Endodermal cell (in vitro differentiated cells): Measurements from ENCODE around the gene JAML. TPM values are rescaled to one million over a fixed set of nuclear protein-coding genes. Genes with fewer than 3 reads are reported as not detected.

Source experiments
- DNase-seq: peaks from one replicate; pipeline ENCODE4 v3.0.0-alpha.2; 2017
- H3K27ac ChIP-seq: 2 replicates; pipeline ENCODE4 v1.5.1; 2013; ENCODE audit warnings: mild to moderate bottlenecking, low read depth, low read length, moderate library complexity
- H3K27me3 ChIP-seq: 2 replicates; pipeline ENCODE4 v1.6.1; 2013; ENCODE audit warnings: mild to moderate bottlenecking, low read length, moderate library complexity; ENCODE audit not compliant: insufficient read depth, control insufficient read depth, poor library complexity, severe bottlenecking
- H3K36me3 ChIP-seq: 2 replicates; pipeline ENCODE4 v1.7.0; 2013; ENCODE audit warnings: mild to moderate bottlenecking, low read length, moderate library complexity; ENCODE audit not compliant: control insufficient read depth, insufficient read depth
- H3K4me1 ChIP-seq: one replicate; pipeline ENCODE4 v1.7.0; 2013; ENCODE audit warnings: low read length; ENCODE audit not compliant: control insufficient read depth, insufficient read depth
- H3K4me3 ChIP-seq: 2 replicates; pipeline ENCODE4 v1.5.1; 2013; ENCODE audit warnings: mild to moderate bottlenecking, low read length, moderate library complexity
- H3K9ac ChIP-seq: 2 replicates; pipeline ENCODE4 v1.6.1; 2013; ENCODE audit warnings: mild to moderate bottlenecking, low read length, moderate library complexity; ENCODE audit not compliant: poor library complexity, severe bottlenecking; ENCODE audit errors: extremely low read depth
- H3K9me3 ChIP-seq: 2 replicates; pipeline ENCODE4 v1.6.1; 2013; ENCODE audit warnings: mild to moderate bottlenecking, low read length, moderate library complexity; ENCODE audit not compliant: control insufficient read depth
- H3K27ac Mint-ChIP-seq: 2 replicates; pipeline ENCODE4 v1.8.0; 2020; ENCODE audit warnings: mixed read lengths
- H3K27me3 Mint-ChIP-seq: 2 replicates; pipeline ENCODE4 v1.8.0; 2021; ENCODE audit warnings: mild to moderate bottlenecking, mixed read lengths; ENCODE audit not compliant: insufficient read depth
- H3K36me3 Mint-ChIP-seq: 2 replicates; pipeline ENCODE4 v1.8.0; 2020; ENCODE audit warnings: low read depth, mixed read lengths
- H3K4me1 Mint-ChIP-seq: 2 replicates; pipeline ENCODE4 v1.8.0; 2020; ENCODE audit warnings: mixed read lengths
- H3K4me3 Mint-ChIP-seq: 2 replicates; pipeline ENCODE4 v1.8.0; 2020; ENCODE audit warnings: mild to moderate bottlenecking, moderate library complexity, mixed read lengths
- H3K9me3 Mint-ChIP-seq: 2 replicates; pipeline ENCODE4 v1.8.0; 2020; ENCODE audit warnings: mild to moderate bottlenecking, mixed read lengths
- CTCF ChIP-seq: fragments of 200-600 bp; sonication (generic); conservative IDR thresholded peaks from 2 replicates; pipeline ENCODE4 v1.5.0; 2021; ENCODE audit warnings: antibody characterized with exemption, mild to moderate bottlenecking
- whole genome bisulfite sequencing, 2 experiments: methylation state at CpG; one replicate each; pipeline versions ENCODE4 v1.1.5 to v1.1.7; 2013; ENCODE audit warnings: missing lambda C conversion rate in 2 of 2, mixed read lengths in 1 of 2; ENCODE audit not compliant: insufficient coverage in 1 of 2, insufficient read length in 1 of 2; 5-methylcytosine and 5-hydroxymethylcytosine counted together
- total RNA-seq, 2 donors: library from RNA; stranded (reverse); fragmentation: NEBNext Ultra II Directional in 1 of 2; extraction: Animal tissue kit (Norgen Biotek cat#: 25700) in 1 of 2; gene quantifications; 2 replicates in 1 of 2; 3 replicates in 1 of 2; pipeline ENCODE4 v1.2.1, GENCODE V29; 2021

The JAML gene
- total RNA-seq, 2 donors from 2014 or later: 0.40 to 0.55 TPM

- WGBS, 2 experiments: 91% methylated on average over 4 of the region's 5 CpGs; no CpG with 5 or more reads in 1 of the 2 experiments
- peaks cover 4% of the 10 kb centered on the region for H3K27me3 Mint-ChIP-seq
Observed at GRCh38 chr11:118200497-118200896, 24.3 kb downstream of the JAML start.

DNA sequence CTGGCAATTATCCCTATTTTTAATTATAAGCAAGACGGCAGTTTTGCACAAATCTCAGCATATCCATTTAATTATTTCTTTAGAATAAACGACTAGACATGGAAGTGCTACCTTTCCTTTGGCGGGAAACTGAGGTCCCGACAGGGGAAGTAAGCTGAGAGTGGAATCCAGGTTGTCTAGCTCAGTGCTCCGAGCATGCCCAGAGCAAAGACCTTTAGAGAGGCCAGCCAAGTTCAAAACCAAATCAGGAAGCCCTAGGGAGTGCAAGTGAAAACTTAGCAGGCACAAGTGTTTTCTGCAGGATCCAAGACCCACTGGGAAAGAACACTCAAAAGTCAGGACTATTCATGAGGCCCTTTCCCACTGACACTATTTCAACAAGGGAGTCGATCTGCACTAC, 25.7 kb downstream of the JAML start:
- Histone ChIP-seq H3K27me3 (peaks cover 22% of the 10 kb centered on the region), H3K9ac (no peak overlapping the region), H3K27ac (no peak overlapping the region), H3K36me3 (no peaks in the 10 kb centered on the region), H3K4me3 (no peak overlapping the region), H3K4me1 (peaks cover 27% of the 10 kb centered on the region), H3K9me3 (no peaks in the 10 kb centered on the region)
- Mint-ChIP-seq H3K36me3 (no peaks in the 10 kb centered on the region), H3K4me3 (no peak overlapping the region), H3K27ac (no peak overlapping the region), H3K27me3 (no peaks in the 10 kb centered on the region), H3K4me1 (peaks cover 40% of the 10 kb centered on the region), H3K9me3 (no peaks in the 10 kb centered on the region)
- DNase-seq: no peak
- TF ChIP-seq CTCF: no peak
- WGBS, 2 experiments: 90% methylated on average over 3 to 6 of the region's 6 CpGs

More at GRCh38 chr11:118200497-118200896, 24.3 kb downstream of the JAML start:
- no peak overlapping the region for H3K9ac ChIP-seq
- Mint-ChIP-seq H3K36me3 (no peaks in the 10 kb centered on the region), H3K27ac (no peak overlapping the region), H3K9me3 (no peaks in the 10 kb centered on the region), H3K4me3 (no peak overlapping the region), H3K4me1 (peaks cover 26% of the 10 kb centered on the region)
- DNase-seq: no peak
- H3K36me3 ChIP-seq: no peaks in the 10 kb centered on the region
- TF ChIP-seq CTCF: no peak
- no peak overlapping the region for H3K4me3 ChIP-seq
- H3K27me3 ChIP-seq: peaks cover 32% of the 10 kb centered on the region
- H3K9me3 ChIP-seq: no peaks in the 10 kb centered on the region
- peaks cover 14% of the 10 kb centered on the region for H3K4me1 ChIP-seq
- H3K27ac ChIP-seq: no peak overlapping the region

DNA sequence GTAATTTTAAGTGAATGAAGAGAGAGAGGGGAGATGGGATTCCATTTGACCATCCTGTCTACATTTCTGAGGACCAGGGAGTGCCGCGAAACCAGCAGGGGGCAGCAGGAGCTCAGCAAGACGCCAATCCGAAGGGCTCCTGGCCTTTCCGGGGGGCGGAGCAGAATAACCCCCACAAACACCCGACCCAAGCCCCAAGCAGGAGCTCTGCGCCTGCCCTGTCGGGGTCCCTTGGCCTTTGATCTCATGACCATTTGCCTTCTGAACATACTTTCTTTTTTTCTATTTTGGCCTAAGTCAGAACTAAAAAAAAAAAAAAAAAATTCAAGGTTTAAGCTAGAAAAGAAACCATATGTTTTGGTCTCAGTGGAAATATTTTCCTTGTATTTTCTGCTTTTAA, 26.4 kb downstream of the JAML start:
- Histone ChIP-seq H3K36me3 (no peaks in the 10 kb centered on the region), H3K4me1 (peaks cover 32% of the 10 kb centered on the region), H3K9ac (no peak overlapping the region), H3K4me3 (no peak overlapping the region), H3K9me3 (no peaks in the 10 kb centered on the region), H3K27me3 (peaks cover 20% of the 10 kb centered on the region), H3K27ac (no peak overlapping the region)
- Mint-ChIP-seq H3K27ac (no peak overlapping the region), H3K4me3 (no peak overlapping the region), H3K27me3 (no peaks in the 10 kb centered on the region), H3K36me3 (no peaks in the 10 kb centered on the region), H3K9me3 (no peaks in the 10 kb centered on the region), H3K4me1 (peaks cover 43% of the 10 kb centered on the region)
- peak; percentile 90 for DNase-seq
- WGBS, 2 experiments: 10 to 30% methylated on average over 3 to 8 of the region's 9 CpGs
- peak; percentile 87 for TF ChIP-seq CTCF
